NCI-H146 treated with DMSO at 0.1 percent for 48 hours (cell line): Measurements from ENCODE around the gene ERC2.
A peak's percentile ranks its signal among the peaks of the same experiment; 100 is the strongest.

Experiments
- DNase-seq: peaks from one replicate; lab custom pipeline; 2025; ENCODE audit not compliant: unreplicated experiment; lab: John Stamatoyannopoulos, UW

Gene ERC2

DNA sequence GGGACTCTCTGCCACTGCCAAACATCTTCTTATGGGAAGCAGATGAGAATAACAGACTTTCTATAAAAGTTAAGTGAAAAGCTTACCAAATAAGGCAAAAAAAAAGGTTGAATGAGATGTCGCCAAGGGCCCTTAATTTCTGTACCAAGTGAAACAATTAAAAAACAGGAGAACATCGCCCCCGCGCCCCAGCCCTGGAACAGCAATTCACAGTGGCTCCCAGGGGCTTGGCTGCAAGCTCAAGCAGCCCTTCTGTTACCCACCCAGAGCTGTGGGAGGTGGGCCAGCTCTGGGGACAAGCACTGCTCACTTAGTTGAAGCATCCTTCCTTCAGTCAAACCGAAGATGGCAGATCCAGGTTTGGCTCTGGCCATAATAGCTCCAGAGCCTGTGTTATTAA is 208.0 kb downstream of the ERC2 start:
- DNase-seq, result no peak

DNA sequence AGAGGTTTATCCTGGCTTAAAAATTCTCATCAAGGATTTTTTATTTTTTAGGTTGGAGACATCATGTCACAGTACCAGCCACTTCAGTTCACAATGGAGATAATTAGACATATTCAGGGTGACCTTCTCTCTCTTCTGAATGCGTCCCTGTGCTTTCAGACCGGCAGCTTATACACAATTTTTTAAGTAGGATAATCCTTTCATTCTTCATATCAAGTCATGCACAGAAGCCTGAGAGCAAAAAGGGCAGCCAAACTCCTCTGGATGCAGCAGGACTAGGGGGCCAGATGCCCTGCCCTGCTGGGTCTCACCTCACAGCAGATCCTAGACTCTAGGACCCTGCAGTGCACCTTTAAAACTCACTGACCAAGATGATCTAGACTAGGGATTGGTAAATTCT is 210.4 kb downstream of the ERC2 start:
- DNase-seq, result no peak

DNA sequence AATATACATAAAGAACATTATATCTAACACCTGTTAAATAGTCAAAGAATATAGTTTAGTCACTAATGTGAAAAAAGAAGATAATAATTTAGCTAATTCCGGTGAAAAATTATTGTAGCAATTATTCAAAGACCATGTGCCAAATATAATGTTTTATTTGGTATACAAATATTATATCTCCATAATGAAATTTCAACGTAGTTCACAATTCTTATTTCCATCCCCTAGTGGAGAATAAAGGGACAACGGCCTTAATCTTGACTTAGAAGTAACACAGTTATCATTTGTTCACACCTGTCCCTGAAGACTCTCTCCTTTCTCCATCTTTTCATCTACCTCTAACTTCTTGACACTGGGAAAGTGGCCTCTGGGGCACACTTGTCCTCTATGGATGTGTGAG is 213.4 kb downstream of the ERC2 start:
- no peak for DNase-seq

DNA sequence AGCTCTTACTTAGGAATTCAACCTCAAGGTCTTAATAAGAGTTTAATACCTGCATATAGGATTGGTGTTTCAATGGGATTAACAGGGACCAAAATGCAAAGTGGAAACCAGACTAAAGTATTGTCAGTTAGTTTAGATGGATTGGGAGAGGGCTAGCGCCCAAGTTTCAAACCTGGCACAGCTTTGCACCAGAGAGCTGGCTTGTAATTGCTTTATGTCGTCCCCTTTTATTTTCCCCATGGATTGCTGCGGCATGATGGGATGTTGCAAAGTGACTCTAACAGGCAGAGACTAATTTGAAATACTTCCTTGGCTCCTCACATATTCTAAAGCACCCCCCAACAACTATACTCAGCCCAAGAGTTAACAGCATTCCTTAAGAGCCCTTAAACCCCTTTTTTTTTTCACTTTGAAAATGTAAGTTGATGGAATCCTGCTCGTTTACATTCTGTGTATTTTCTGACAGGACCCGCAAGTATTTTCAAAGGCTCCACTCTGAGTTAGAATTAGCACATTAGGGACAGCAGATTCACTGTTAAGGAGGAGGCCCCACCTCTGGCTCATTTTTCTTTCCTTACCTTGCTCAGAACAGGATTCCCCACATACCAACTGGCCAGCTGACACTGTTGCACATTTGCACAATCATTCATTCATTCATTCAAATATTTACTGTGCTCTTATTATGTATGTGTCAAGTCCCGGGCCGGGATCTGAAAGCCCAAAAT is 214.2 kb downstream of the ERC2 start:
- DNase-seq, result no peak

DNA sequence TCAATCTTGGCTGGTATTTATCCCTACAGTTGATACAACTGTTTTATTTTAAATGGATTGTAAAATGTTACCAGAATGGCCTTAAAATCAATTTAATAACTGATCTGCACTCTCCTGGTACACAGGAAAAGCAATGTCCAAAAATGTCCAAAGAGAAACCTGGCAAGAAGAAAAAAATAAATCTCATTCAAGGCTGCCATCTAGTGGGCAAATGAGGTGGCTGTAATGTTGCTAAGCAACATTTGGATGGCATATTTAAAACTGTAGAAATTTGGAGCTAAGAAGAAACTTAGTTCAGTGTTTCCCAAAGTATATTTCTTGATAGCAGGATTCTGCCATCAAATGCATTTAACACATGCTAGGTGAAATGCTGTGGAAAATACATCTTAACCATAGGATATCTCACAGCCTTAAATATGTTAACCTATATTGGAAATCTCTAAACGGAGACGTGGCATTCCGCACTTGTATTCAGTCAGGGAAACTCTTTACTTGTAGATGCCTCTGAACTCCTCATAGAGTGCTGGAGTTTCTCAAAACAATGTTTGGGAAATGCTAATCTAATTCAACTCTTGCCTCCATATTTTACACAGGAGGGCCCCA is 216.8 kb downstream of the ERC2 start:
- peak; percentile 31 for DNase-seq

DNA sequence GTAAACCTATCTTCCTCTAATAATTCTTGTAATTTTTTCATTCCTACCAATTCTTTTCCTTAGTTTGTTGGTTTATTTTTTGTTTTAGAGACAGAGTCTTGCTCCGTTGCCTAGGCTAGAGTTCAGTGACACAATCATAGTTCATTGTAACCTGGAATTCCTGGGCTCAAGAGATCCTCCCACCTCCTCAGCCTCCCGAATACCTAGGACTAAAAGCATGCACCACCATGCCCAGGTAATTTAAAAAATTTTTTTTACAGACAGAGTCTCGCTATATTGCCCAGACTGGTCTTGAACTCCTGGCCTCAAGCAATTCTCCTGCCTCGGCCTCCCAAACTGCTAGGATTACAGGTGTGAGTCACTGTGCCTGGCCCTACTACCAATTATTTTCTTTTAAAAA is 220.2 kb downstream of the ERC2 start:
- DNase-seq, result no peak

DNA sequence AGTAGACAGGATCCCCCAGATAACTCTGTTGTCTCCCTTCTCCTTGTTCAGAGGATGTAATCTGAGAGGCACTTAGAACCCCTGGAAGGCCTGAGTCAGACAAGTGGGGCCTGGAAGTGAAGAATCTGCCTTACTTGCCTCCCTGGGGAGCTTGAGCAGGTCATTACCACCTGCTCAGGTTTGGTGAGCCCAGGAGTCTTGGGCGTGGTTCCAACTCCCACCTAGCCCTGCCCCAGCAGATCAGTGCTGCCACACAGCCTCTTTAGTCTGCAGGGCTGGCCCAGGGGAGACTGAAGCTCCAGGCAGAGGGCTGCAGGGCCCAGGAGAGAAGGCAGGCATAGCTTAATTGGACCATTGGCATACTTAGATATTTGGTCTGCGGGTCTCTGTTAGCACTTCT is 230.0 kb downstream of the ERC2 start:
- no peak for DNase-seq

DNA sequence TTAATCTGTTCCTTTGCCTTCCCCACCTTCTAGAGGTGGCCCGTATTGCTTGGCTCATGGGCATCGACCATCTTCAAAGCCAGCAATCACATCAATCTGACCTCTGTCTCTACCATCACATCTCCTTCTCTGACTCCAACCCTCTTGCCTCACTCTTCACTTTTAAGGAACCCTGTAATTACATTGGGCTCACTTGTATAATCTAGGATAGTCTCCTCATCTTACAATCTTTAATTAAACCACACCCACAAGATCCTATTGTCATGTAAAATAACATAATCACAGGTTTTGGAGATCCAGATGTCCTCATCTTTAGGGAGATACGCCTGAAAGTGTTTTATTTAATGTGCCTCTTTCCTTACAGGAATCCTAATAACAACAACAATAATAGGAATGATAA is 234.5 kb downstream of the ERC2 start:
- DNase-seq, result no peak

DNA sequence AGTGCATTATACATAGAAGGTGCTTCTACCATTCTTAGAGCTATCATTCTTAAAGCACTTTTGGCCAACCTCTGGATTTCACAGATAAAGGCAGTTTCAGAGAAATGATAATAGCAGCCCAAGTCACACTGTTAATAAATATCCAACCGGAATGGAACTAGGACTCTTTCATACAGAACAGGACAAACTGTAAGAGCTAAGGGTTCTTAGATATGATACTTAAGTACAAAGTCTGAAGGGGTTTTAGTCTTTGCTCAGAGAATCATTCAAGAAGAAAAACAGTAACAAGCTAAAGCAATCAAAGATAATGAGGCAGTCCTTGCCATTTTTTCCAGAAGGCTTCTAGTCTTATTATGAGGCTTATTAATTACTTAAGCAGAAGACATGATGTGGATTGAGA is 239.0 kb downstream of the ERC2 start:
- no peak for DNase-seq

DNA sequence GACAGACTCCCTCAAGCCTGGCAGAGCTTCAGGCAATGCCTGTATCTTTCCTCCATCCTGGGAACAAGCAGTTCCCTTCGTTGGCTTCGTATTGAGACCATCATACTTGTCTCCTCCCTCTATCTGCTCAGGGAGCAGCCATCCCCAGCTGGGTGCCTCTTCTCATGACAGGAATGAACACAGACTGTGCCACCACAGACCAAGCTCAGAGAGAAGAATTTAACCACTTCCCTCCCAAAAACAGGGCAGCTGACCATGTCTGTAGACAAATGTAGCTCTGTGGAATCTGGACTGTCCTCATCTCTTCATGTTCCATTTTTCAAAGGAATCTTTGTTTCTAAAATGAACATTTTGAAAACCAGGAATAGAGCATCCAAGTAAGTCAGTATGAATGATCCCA is 245.4 kb downstream of the ERC2 start:
- DNase-seq, result no peak

DNA sequence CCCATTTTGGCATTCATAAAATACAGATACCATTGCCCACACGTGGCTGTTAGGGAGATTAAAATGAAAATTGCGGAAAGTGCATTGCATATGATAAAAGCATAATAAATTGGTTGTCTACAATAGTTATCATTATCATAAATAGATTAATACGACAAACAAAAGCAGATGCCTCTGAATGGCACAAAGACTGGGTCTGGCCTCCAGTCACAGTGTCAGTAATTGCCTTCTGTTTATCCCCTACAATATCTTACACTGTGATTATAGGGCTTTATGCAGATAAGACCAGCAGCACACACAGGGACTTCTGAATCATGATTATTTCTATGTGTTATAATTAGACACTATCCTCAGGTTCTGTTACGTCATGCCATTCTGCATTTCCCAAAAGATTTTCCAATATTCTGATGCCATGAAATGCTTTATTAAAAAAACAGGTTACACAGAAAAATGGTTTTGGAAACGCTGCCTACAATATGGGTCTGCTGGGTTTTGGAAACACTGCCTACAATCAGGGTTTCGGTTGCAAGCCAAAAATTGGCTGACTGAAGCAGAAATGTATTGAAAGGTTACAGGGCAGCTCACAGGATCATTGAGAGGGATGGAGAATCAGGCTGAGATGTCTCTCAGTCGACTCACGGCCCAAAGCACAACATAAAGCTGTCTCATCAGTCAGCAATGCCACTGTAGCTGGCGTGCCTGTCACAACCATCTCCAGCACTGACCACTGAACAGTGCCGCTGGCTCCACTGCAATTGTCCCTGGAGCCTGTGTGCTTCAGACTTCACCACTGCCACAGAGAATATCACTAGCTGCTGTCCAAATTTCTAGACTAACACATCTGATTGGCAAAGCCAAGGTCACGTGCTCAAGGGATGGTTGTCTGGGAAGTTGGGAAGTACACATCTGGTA is 248.1 kb downstream of the ERC2 start:
- no peak for DNase-seq

DNA sequence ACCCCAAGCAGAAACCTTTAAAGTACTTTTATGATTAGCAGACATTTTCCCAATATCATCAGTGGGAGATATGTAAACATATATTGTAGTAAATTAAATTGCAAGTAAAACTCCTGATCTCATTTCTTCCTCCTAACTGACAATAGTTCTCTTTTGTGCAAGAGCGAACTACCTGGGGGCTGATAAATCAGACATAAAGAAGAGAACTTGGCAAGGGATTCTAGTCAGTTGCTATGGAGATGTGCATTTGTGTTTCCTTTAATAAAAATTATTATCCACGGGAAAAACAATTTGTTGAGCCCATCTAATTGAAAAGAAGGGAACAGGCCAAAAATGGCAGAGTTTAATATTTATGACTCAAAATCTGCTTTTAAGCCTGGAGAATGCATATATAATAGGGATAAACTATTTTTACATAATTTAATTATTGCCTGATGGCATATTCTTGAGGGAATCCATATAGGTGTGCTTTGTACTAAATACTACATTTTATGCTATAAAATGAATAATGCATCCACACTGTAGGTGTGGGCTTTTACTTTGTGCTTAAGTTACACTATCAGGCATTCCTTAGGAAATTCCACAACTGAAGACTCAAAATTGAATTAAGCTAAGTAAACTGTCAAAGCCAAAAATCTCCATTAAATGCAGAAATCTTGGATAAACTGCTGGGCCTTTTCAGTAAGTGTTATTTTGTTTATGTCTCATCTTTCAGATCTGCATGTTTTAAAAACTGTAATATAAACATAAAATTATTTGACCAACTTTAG is 258.1 kb downstream of the ERC2 start:
- DNase-seq, result no peak

DNA sequence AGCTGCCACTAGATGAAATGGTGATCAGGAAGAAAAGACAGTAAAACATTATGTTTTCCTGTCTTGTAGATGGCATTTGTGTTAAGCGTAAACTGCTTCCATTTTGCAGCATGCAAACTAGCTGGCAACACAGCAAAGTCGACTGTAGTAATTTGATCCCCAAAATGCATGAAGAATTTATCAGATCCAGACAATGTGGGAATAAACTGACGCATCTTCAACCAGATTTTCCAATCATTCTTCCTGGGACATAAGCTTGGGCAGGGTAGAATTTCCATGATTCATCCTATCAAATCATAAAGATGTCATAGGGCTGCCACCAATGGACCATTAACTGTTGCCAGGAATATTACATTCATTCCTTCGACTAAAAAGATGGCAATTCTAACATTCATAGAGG is 260.3 kb downstream of the ERC2 start:
- DNase-seq, result no peak

DNA sequence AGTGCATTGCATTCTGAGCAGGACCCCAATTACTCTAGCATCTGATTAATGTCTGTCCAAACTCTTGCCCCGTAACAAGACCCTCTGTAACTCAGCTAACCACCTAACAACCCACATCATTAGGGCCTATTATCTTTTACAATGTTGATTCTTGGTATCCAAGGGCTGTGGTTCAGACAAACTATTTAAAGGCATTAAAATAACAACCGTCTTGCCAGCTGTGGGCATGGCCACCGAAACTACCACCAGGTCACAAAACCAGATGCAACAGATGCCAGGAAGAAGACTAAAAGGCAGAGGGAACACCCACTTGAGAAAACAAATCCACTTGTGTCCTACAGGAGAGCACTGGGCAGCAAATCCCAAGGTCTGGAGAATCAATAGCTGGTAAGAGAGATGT is 262.9 kb downstream of the ERC2 start:
- DNase-seq, result no peak

DNA sequence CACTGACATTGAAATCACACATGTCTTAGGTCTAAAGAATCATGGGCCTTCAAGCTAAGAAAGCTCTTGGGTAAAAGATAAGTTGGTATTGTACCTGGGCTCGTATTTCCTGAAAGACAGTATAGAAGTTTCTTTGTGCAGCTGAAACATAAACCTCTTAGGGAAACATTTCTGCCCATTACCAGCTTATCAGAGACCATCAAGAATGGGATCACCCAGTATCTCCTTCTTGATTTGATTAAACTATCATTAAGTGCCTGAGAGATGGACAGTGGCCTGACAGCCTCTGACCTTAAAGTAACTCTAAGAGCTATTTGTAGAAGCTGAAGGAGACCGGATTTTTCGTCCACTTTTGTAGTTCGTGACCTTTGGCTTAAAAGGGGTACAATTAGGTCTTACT is 265.3 kb downstream of the ERC2 start:
- no peak for DNase-seq

DNA sequence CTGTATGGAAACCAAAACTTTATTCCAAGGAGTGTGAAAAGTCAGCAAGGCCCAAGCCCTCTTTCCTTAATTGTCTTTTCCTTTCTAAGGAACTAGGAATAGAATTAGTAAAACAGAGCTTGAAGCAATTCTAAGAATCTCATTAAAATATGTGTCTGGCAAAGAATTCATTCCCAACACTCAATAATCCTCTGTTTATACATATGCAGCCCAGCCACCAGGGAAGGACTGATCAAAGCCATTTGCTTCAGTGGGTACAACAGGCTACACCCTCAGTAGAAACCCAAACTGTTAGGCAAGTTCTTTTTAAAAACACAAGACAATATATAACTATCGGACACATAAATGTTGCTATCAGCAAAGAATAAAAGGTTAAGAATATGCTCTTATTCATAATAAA is 266.9 kb downstream of the ERC2 start:
- no peak for DNase-seq

DNA sequence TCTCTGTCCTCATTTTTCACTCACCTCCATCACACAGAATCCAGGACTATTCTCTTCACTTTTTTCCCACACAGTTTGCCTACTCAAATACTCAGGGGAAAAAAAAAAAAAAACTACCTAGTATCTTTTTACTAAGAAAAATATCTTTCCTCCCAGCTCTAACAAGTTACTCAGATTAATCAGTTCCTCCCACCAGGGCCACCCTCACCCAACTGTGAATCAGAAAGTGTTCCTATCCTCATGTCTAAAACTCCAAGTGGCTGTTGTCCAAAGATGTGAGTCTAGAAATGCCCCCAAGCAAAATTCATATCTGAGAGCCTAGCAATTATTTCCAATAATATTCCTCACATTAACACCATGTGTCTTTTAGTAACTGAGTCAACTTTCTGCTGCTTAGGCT is 268.0 kb downstream of the ERC2 start:
- DNase-seq, result no peak

DNA sequence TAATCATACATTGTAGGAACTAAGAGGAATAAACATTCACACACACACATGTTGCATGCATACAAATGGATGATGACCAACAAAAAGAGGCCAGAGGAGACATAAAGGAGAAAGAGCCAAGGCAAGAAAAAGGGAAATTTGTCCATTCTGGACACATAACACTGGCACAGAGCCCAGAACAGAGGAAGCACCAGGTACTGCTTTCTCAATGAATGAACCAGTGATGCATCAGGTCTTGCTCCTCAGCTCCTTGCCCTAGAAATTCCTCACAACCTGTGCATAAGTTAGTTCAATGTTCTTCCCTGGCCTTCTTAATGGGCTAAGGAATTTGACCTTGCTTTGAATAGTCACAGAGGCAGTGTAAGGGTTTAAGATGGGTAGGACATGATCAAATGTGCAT is 270.3 kb downstream of the ERC2 start:
- no peak for DNase-seq

DNA sequence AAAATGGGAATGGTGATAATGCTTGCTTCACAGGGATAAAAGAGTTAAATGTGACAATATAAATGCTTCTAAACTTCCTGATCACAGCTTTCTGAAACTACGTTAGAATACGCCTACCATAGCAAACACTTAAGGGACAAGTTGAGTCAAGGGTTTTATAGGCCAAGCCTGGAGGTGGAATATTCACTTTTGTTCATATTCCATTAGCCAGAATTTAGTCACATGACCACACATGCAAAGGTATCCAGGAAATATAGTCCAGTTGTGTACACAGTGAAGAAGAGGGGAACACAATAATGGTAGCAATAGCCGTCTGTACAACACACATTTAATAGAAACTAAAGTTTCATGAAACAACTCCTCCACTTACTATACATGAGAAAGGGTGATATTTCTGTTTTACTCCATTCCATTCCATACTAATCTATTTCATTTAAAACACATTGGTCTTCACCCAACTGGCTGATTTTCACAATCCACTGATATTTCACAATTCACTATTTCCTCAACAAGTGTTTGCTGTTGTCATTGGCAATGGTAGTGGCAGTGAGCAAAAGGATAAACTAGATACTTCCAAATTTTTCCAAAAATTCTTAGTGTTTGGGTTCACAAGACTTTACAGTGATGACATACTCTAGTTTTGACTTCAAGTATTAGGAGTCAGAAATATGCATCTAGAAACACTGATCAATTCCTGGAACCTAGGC is 270.9 kb downstream of the ERC2 start:
- no peak for DNase-seq

DNA sequence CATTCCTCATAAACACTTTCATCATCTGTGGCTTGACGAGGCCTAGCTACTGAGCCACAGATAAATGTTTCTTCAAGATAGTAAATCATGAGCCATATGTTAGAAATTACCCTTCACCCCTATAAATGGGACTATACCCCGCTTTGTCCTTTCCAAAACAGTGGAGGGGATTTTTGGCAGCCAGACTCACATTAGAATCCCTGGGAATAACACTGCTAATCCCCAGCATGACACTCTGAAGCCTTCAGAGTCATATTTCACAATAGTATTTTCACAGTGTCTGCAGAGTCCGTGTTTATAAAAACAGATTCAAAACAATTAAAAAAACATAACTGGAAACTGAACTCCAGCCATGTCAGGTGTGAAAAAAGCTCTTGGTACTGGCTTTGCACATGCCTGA is 271.6 kb downstream of the ERC2 start:
- no peak for DNase-seq

DNA sequence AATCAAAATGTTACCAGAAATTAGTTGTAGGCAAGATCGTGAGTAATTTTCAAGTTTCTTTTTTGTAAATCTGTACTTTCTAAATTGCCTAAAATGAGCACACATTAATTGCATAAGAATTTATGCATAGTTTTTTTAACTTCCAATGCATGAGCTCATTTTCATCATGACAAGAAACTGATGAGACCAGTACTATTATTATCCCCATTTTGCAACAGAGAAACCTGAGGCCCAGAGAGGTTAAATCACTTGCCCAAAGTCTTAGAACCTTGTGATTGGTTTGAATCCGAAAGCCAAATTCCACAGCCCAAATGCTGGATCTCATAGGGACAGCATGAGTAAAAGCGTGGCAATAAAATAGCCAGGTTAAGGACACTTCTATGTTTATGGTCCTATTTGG is 274.7 kb downstream of the ERC2 start:
- DNase-seq, result no peak
